ENCODE data around the gene PAQR9. TPM values are rescaled to one million over a fixed set of nuclear protein-coding genes. Genes with fewer than 3 reads are reported as not detected.

Gene PAQR9
- total and polyA plus RNA-seq, 2 of the 13 experiments (the other 11 are each of a cell fraction or from before 2014, with no cell fraction given) = 3.7 to 10.3 TPM

DNA sequence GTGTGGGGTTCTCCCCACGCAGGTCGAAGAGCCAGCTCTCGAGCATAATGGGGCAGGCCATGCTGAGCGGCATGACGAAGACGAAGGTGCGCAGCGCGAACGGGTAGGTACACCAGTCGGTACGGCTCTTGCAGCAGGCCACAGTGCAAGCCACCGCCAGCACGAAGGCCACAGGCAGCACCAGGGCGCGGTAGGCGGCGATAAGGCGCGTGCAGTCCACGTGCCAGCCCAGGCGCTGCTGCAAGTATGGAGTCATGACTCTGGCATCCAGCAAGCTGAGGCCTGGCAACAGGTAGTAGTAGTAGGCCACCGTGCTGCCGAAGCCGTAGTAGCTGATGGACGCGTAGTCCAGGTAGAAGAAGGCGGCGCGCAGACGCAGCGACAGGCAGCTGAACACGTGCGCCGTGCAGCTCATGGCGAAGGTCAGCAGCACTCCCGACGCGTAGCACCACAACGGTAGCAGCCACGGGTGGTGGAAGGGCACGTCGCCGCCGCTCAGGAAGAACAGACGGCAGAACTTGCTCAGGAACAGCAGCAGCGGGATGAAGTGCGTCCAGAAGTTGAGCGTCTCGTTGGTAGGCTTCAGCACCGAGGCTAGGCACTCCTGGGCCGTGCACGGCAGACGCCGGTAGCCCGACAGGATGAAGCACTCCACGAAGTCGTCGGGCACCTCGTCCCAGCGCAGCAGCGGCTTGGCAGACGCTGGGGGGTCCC lies 797 bp downstream of the PAQR9 start (continued):
- TF ChIP-seq, protein P1, sequence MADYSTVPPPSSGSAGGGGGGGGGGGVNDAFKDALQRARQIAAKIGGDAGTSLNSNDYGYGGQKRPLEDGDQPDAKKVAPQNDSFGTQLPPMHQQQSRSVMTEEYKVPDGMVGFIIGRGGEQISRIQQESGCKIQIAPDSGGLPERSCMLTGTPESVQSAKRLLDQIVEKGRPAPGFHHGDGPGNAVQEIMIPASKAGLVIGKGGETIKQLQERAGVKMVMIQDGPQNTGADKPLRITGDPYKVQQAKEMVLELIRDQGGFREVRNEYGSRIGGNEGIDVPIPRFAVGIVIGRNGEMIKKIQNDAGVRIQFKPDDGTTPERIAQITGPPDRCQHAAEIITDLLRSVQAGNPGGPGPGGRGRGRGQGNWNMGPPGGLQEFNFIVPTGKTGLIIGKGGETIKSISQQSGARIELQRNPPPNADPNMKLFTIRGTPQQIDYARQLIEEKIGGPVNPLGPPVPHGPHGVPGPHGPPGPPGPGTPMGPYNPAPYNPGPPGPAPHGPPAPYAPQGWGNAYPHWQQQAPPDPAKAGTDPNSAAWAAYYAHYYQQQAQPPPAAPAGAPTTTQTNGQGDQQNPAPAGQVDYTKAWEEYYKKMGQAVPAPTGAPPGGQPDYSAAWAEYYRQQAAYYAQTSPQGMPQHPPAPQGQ (CRISPR knock-in tag; IDR thresholded peaks at IDR 0.05; ENCODE audit: borderline replicate concordance) = no peak
- no peak for TF ChIP-seq REXO4 (CRISPR knock-in tag; IDR thresholded peaks at IDR 0.05; ENCODE audit: borderline replicate concordance)
- no peak for TF ChIP-seq AGO1 (IDR thresholded peaks at IDR 0.05; ENCODE audit: low read depth, low read length, poor library complexity, severe bottlenecking)
- TF ChIP-seq, protein P2, sequence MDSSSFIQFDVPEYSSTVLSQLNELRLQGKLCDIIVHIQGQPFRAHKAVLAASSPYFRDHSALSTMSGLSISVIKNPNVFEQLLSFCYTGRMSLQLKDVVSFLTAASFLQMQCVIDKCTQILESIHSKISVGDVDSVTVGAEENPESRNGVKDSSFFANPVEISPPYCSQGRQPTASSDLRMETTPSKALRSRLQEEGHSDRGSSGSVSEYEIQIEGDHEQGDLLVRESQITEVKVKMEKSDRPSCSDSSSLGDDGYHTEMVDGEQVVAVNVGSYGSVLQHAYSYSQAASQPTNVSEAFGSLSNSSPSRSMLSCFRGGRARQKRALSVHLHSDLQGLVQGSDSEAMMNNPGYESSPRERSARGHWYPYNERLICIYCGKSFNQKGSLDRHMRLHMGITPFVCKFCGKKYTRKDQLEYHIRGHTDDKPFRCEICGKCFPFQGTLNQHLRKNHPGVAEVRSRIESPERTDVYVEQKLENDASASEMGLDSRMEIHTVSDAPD (CRISPR knock-in tag; IDR thresholded peaks at IDR 0.05) = 0 out of 2 replicates have a peak, but pooled peaks have one; percentile 27
- no peak for TF ChIP-seq NFE2 (CRISPR knock-in tag; IDR thresholded peaks at IDR 0.05)
- TF ChIP-seq NFKB2 (CRISPR knock-in tag; IDR thresholded peaks at IDR 0.05; ENCODE audit: borderline replicate concordance) = peak; percentile 39; the same call in 1 of the 2 replicates
- no peak for TF ChIP-seq KDM1A (CRISPR knock-in tag; IDR thresholded peaks at IDR 0.05)
- TF ChIP-seq TBL1XR1 (IDR thresholded peaks at IDR 0.05; ENCODE audit: borderline replicate concordance, low read length, partially characterized antibody) = no peak
- TF ChIP-seq, protein P3, sequence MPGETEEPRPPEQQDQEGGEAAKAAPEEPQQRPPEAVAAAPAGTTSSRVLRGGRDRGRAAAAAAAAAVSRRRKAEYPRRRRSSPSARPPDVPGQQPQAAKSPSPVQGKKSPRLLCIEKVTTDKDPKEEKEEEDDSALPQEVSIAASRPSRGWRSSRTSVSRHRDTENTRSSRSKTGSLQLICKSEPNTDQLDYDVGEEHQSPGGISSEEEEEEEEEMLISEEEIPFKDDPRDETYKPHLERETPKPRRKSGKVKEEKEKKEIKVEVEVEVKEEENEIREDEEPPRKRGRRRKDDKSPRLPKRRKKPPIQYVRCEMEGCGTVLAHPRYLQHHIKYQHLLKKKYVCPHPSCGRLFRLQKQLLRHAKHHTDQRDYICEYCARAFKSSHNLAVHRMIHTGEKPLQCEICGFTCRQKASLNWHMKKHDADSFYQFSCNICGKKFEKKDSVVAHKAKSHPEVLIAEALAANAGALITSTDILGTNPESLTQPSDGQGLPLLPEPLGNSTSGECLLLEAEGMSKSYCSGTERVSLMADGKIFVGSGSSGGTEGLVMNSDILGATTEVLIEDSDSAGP (CRISPR knock-in tag; IDR thresholded peaks at IDR 0.05; ENCODE audit: borderline replicate concordance) = peak; percentile 53; the same call in 1 of the 2 replicates
- no peak for TF ChIP-seq HMG20B (CRISPR knock-in tag; conservative IDR thresholded peaks at IDR 0.05)
- peak; percentile 49; the same call in 1 of the 2 replicates for TF ChIP-seq AKAP8 (CRISPR knock-in tag; IDR thresholded peaks at IDR 0.05)
- TF ChIP-seq POLR2AphosphoS5 (IDR thresholded peaks at IDR 0.05; ENCODE audit: low read depth, low read length) = no peak
- no peak for TF ChIP-seq ZNF468 (CRISPR knock-in tag; IDR thresholded peaks at IDR 0.05)
- 0 out of 2 replicates have a peak, but pooled peaks have one; percentile 28 for TF ChIP-seq GLI4 (CRISPR knock-in tag; IDR thresholded peaks at IDR 0.05; ENCODE audit: borderline replicate concordance)
- TF ChIP-seq PAF1 (CRISPR knock-in tag; IDR thresholded peaks at IDR 0.05) = no peak
- no peak for TF ChIP-seq SAP130 (CRISPR knock-in tag; IDR thresholded peaks at IDR 0.05; ENCODE audit: low read depth)
- TF ChIP-seq, protein P4, sequence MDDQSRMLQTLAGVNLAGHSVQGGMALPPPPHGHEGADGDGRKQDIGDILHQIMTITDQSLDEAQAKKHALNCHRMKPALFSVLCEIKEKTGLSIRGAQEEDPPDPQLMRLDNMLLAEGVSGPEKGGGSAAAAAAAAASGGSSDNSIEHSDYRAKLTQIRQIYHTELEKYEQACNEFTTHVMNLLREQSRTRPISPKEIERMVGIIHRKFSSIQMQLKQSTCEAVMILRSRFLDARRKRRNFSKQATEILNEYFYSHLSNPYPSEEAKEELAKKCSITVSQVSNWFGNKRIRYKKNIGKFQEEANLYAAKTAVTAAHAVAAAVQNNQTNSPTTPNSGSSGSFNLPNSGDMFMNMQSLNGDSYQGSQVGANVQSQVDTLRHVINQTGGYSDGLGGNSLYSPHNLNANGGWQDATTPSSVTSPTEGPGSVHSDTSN (CRISPR knock-in tag; IDR thresholded peaks at IDR 0.05; ENCODE audit: borderline replicate concordance) = no peak
- TF ChIP-seq, protein P5, sequence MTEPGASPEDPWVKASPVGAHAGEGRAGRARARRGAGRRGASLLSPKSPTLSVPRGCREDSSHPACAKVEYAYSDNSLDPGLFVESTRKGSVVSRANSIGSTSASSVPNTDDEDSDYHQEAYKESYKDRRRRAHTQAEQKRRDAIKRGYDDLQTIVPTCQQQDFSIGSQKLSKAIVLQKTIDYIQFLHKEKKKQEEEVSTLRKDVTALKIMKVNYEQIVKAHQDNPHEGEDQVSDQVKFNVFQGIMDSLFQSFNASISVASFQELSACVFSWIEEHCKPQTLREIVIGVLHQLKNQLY (CRISPR knock-in tag; IDR thresholded peaks at IDR 0.05) = no peak
- TF ChIP-seq, protein P6, sequence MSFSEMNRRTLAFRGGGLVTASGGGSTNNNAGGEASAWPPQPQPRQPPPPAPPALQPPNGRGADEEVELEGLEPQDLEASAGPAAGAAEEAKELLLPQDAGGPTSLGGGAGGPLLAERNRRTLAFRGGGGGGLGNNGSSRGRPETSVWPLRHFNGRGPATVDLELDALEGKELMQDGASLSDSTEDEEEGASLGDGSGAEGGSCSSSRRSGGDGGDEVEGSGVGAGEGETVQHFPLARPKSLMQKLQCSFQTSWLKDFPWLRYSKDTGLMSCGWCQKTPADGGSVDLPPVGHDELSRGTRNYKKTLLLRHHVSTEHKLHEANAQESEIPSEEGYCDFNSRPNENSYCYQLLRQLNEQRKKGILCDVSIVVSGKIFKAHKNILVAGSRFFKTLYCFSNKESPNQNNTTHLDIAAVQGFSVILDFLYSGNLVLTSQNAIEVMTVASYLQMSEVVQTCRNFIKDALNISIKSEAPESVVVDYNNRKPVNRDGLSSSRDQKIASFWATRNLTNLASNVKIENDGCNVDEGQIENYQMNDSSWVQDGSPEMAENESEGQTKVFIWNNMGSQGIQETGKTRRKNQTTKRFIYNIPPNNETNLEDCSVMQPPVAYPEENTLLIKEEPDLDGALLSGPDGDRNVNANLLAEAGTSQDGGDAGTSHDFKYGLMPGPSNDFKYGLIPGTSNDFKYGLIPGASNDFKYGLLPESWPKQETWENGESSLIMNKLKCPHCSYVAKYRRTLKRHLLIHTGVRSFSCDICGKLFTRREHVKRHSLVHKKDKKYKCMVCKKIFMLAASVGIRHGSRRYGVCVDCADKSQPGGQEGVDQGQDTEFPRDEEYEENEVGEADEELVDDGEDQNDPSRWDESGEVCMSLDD (CRISPR knock-in tag; IDR thresholded peaks at IDR 0.05; ENCODE audit: borderline replicate concordance) = no peak; the same call in 1 of the 2 replicates
